ENCODE data around the gene BTBD9. TPM values are rescaled to one million over a fixed set of nuclear protein-coding genes. Genes with fewer than 3 reads are reported as not detected.

Gene BTBD9
- total and polyA plus RNA-seq, 2 of the 13 experiments (the other 11 are each of a cell fraction or from before 2014, with no cell fraction given) = 1.2 to 3.0 TPM

DNA sequence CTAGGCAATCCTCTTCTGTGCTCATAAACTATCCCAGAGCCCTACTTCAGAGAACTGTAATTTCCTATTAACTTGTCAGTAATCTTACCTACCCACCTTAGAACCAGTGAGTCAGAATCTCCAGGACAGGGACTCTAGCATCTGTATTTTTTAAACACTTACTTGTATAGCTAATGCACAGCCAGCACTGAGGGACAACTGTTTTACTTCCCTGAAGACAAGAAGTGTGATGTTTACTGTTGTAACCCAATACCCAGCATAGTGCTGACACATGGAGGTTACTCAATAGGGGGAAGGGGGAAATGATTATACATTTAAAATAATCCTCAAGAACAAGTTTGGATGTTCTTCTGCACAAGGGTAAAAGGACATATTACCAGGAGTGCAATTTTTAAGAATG lies 130.8 kb downstream of the BTBD9 start (continued):
- TF ChIP-seq ZNF564 (CRISPR knock-in tag; IDR thresholded peaks at IDR 0.05) (no peak), SMARCC2 (IDR thresholded peaks at IDR 0.05) (no peak), ZNF253 (CRISPR knock-in tag; IDR thresholded peaks at IDR 0.05; ENCODE audit: borderline replicate concordance) (no peak)

DNA sequence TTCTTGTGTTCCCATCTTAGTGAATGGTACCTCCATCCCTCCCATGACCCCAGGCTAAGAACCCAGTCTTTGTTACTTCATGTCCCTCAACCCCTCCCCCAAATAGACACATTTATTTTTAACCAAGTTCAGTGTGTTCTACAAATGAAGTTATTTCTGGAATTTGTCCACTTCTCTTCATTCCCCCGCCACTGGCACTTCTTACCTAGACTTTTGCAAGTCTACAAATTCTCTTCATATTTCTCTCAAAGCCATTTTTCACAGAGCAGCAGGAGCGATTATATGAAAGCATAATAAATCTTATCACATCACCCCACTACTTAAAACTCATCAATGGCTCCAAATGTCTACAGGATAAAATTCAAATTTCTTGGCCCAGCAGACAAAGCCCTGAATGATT lies 131.4 kb downstream of the BTBD9 start:
- Histone ChIP-seq H4K20me1 (ENCODE audit: insufficient read depth, low read length) (no peaks in the 10 kb centered on the region), H3K9ac (ENCODE audit: insufficient read depth, low read depth, low read length) (no peak overlapping the region), H3K27me3 (ENCODE audit: control insufficient read depth in 1 of 2, insufficient read depth in 2 of 2, low read length in 2 of 2) (no peaks in the 10 kb centered on the region), H3K79me2 (ENCODE audit: insufficient read depth, low read length) (no peaks in the 10 kb centered on the region), H3K4me1 (ENCODE audit: insufficient read depth, low read length) (peaks cover 26% of the 10 kb centered on the region), H3K4me3 (replicated peaks in 1 of 3; ENCODE audit: insufficient read depth in 1 of 3, low read depth in 2 of 3, low read length in 3 of 3) (no peak overlapping the region), H2AFZ (ENCODE audit: low read length) (no peak overlapping the region), H3K27ac (ENCODE audit: extremely low read length, insufficient read depth, low read length) (no peak overlapping the region), H3K36me3 (replicated peaks in 1 of 2; ENCODE audit: control insufficient read depth in 1 of 2, insufficient read depth in 2 of 2, low read length in 2 of 2) (no peaks in the 10 kb centered on the region), H3K4me2 (ENCODE audit: low read depth, low read length) (no peak overlapping the region), H3K9me3 (ENCODE audit: low read length) (no peaks in the 10 kb centered on the region)
- no peak for TF ChIP-seq EHMT2 (IDR thresholded peaks at IDR 0.05; ENCODE audit: borderline replicate concordance, low read depth, low read length)
- TF ChIP-seq GATAD2A (CRISPR knock-in tag; IDR thresholded peaks at IDR 0.05) = no peak
- TF ChIP-seq MAFF (IDR thresholded peaks at IDR 0.05; ENCODE audit: low read depth, low read length) = no peak
- no peak for TF ChIP-seq ZNF746 (CRISPR knock-in tag; IDR thresholded peaks at IDR 0.05)
- FAIRE-seq (no peak), DNase-seq (ENCODE audit: low spot score) (no peak), ATAC-seq (no peak)
- CTCF ChIA-PET (ENCODE audit: low intra/inter-chr PET ratio, low total read pairs) = no interaction called here
- POLR2A ChIA-PET = no interaction called here
- in situ Hi-C loops (cut with HindIII; ENCODE audit: extremely low pct_ligation_motif_present, low pct_unique_long_range_greater_than_20kb) (no loop called here), intact Hi-C loops (cut with micrococcal nuclease; ENCODE audit: unreplicated experiment) (no loop called here)
- WGBS (ENCODE audit: low lambda C conversion rate) = 76% methylated on average over 2 of the region's 2 CpGs
- no TSS peak for BruUV-seq (replicated peaks)

DNA sequence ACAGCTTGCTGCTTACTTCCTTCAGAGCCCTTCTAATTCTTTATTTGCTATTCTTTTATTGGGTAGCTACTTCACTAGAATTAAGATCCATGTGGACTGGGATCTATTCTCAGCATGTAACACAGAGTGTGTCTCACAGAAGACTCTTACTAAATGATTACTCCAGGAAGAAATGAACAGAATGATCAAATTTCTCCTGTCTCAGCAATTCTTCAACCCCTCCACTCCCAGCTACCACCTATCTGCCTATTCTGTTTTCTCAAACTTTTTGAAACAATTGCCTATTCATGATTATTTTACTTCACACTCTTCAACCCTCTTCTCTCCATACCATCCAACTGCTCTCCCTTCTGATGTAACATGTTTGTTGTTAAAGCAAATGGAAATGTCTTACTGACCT lies 132.6 kb downstream of the BTBD9 start:
- Histone ChIP-seq H4K20me1 (ENCODE audit: insufficient read depth, low read length) (no peaks in the 10 kb centered on the region), H3K9ac (ENCODE audit: insufficient read depth, low read depth, low read length) (no peak overlapping the region), H3K79me2 (ENCODE audit: insufficient read depth, low read length) (no peaks in the 10 kb centered on the region), H3K36me3 (replicated peaks in 1 of 2; ENCODE audit: control insufficient read depth in 1 of 2, insufficient read depth in 2 of 2, low read length in 2 of 2) (no peaks in the 10 kb centered on the region), H3K4me1 (ENCODE audit: insufficient read depth, low read length) (peaks cover 37% of the 10 kb centered on the region), H3K9me3 (ENCODE audit: low read length) (no peaks in the 10 kb centered on the region), H2AFZ (ENCODE audit: low read length) (no peak overlapping the region), H3K4me3 (replicated peaks in 1 of 3; ENCODE audit: insufficient read depth in 1 of 3, low read depth in 2 of 3, low read length in 3 of 3) (no peak overlapping the region), H3K4me2 (ENCODE audit: low read depth, low read length) (no peak overlapping the region), H3K27ac (ENCODE audit: extremely low read length, insufficient read depth, low read length) (no peak overlapping the region), H3K27me3 (ENCODE audit: control insufficient read depth in 1 of 2, insufficient read depth in 2 of 2, low read length in 2 of 2) (no peaks in the 10 kb centered on the region)
- intact Hi-C loops (cut with micrococcal nuclease; ENCODE audit: unreplicated experiment) = no loop called here
- no peak for FAIRE-seq
- ATAC-seq = no peak
- POLR2A ChIA-PET = no interaction called here
- CTCF ChIA-PET (ENCODE audit: low intra/inter-chr PET ratio, low total read pairs) = no interaction called here
- no peak for DNase-seq (ENCODE audit: low spot score)
- BruUV-seq (replicated peaks) = no TSS peak
- in situ Hi-C loops (cut with HindIII; ENCODE audit: extremely low pct_ligation_motif_present, low pct_unique_long_range_greater_than_20kb) = no loop called here
- TF ChIP-seq HIVEP1 (CRISPR knock-in tag; IDR thresholded peaks at IDR 0.05) (no peak), ZNF121 (CRISPR knock-in tag; IDR thresholded peaks at IDR 0.05) (no peak), ZNF251 (CRISPR knock-in tag; IDR thresholded peaks at IDR 0.05) (no peak), IKZF1 (IDR thresholded peaks at IDR 0.05) (no peak), MAFF (IDR thresholded peaks at IDR 0.05; ENCODE audit: low read depth, low read length) (peak; percentile 72)
- TF ChIP-seq, protein P1, sequence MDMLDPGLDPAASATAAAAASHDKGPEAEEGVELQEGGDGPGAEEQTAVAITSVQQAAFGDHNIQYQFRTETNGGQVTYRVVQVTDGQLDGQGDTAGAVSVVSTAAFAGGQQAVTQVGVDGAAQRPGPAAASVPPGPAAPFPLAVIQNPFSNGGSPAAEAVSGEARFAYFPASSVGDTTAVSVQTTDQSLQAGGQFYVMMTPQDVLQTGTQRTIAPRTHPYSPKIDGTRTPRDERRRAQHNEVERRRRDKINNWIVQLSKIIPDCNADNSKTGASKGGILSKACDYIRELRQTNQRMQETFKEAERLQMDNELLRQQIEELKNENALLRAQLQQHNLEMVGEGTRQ (IDR thresholded peaks at IDR 0.05; ENCODE audit: low read depth, low read length) = no peak
- TF ChIP-seq, protein P1 (CRISPR knock-in tag; IDR thresholded peaks at IDR 0.05; ENCODE audit: borderline replicate concordance) = no peak
- TF ChIP-seq, protein P2, sequence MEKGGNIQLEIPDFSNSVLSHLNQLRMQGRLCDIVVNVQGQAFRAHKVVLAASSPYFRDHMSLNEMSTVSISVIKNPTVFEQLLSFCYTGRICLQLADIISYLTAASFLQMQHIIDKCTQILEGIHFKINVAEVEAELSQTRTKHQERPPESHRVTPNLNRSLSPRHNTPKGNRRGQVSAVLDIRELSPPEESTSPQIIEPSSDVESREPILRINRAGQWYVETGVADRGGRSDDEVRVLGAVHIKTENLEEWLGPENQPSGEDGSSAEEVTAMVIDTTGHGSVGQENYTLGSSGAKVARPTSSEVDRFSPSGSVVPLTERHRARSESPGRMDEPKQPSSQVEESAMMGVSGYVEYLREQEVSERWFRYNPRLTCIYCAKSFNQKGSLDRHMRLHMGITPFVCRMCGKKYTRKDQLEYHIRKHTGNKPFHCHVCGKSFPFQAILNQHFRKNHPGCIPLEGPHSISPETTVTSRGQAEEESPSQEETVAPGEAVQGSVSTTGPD (CRISPR knock-in tag; IDR thresholded peaks at IDR 0.05) = no peak
- TF ChIP-seq, protein P3, sequence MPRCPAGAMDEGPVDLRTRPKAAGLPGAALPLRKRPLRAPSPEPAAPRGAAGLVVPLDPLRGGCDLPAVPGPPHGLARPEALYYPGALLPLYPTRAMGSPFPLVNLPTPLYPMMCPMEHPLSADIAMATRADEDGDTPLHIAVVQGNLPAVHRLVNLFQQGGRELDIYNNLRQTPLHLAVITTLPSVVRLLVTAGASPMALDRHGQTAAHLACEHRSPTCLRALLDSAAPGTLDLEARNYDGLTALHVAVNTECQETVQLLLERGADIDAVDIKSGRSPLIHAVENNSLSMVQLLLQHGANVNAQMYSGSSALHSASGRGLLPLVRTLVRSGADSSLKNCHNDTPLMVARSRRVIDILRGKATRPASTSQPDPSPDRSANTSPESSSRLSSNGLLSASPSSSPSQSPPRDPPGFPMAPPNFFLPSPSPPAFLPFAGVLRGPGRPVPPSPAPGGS (CRISPR knock-in tag; IDR thresholded peaks at IDR 0.05) = no peak
